ENCODE measurements around the gene ESYT1.

DNA sequence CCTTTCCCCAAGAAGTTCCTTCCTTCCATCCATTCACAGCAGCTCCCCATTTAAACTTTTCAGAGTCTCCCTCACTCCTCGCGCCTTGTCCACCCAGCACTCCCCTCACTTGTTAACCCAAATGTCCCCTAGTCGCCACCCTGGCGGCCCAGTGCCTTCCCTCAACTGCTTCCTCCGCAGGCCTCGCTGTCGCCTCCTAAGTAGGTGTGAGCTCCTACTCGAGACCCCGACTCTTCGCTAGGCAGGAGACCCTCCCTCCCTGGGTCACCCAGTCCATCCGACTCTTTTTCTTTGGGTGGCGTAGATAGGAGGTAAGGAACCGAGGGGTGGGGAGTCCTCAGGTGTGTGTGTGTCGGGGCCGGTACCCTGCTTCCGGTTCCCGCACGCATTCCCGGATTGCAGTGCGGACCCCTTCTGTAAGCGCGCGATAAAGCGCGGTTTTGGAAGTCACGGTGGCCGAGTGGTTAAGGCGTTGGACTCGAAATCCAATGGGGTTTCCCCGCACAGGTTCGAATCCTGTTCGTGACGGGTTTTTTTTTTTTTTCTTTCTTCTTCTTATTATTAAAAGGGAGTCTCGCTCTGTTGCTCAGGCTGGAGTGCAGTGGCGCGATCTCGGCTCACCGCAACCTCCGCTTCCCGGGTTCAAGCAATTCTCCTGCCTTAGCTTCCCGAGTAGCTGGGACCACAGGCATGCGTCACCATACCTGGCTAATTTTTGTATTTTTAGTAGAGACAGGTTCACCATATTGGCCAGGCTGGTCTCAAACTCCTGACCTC is 62.0 kb downstream of the ESYT1 start:
- TF ChIP-seq, protein P1, sequence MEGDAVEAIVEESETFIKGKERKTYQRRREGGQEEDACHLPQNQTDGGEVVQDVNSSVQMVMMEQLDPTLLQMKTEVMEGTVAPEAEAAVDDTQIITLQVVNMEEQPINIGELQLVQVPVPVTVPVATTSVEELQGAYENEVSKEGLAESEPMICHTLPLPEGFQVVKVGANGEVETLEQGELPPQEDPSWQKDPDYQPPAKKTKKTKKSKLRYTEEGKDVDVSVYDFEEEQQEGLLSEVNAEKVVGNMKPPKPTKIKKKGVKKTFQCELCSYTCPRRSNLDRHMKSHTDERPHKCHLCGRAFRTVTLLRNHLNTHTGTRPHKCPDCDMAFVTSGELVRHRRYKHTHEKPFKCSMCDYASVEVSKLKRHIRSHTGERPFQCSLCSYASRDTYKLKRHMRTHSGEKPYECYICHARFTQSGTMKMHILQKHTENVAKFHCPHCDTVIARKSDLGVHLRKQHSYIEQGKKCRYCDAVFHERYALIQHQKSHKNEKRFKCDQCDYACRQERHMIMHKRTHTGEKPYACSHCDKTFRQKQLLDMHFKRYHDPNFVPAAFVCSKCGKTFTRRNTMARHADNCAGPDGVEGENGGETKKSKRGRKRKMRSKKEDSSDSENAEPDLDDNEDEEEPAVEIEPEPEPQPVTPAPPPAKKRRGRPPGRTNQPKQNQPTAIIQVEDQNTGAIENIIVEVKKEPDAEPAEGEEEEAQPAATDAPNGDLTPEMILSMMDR (IDR thresholded peaks at IDR 0.05) = no peak
- TF ChIP-seq POLR2A (IDR thresholded peaks at IDR 0.05) (no peak), EP300 (IDR thresholded peaks at IDR 0.05) (no peak)
